Panc1 (cell line): ENCODE results near the gene RPL21. TPM values are rescaled to one million over a fixed set of nuclear protein-coding genes. Genes with fewer than 3 reads are reported as not detected.
A peak's percentile ranks its signal among the peaks of the same experiment; 100 is the strongest.

Experiments
- ATAC-seq: fragments of 200-7000 bp; cut with Tn5 transposase; 2 replicates; pipeline ENCODE4 v1.9.1; 2020; ENCODE audit warnings: mild to moderate bottlenecking, moderate library complexity
- BruUV-seq: library from RNA; stranded (reverse); fragments of 400-500 nt; replicated peaks from 2 replicates; lab custom pipeline; 2021; lab: Mats Ljungman, UMichigan
- CTCF ChIA-PET: fragments of 300-600 bp; sonication (Branson Sonifier 250); formaldehyde crosslinking; loops from one replicate; lab custom pipeline; 2022; ENCODE audit warnings: antibody characterized with exemption; lab: Charles Lee
- POLR2A ChIA-PET: fragments of 300-600 bp; sonication (Branson Sonifier 250); formaldehyde crosslinking; loops from one replicate; lab custom pipeline; 2022; ENCODE audit warnings: antibody characterized with exemption; lab: Charles Lee
- DNase-seq: peaks from one replicate; pipeline ENCODE4 v3.0.0-alpha.2; 2010; ENCODE audit warnings: low read depth, low spot score
- H3K27ac ChIP-seq: 2 replicates; pipeline ENCODE4 v1.5.1; 2011; ENCODE audit warnings: mild to moderate bottlenecking, low read length, inconsistent platforms
- H3K27me3 ChIP-seq: fragments of 200-500 bp; sonication (Bioruptor generic); 2 replicates; pipeline ENCODE4 v1.6.0; 2014; ENCODE audit warnings: low read length, inconsistent platforms; ENCODE audit not compliant: control insufficient read depth, insufficient read depth
- H3K36me3 ChIP-seq: fragments of 200-500 bp; sonication (Bioruptor generic); 2 replicates; pipeline ENCODE4 v1.5.1; 2014; ENCODE audit warnings: inconsistent platforms, mild to moderate bottlenecking, low read length, moderate library complexity; ENCODE audit not compliant: control insufficient read depth, insufficient read depth
- H3K4me1 ChIP-seq: 2 replicates; pipeline ENCODE4 v1.5.1; 2011; ENCODE audit warnings: inconsistent platforms, mild to moderate bottlenecking, low read length, moderate library complexity; ENCODE audit not compliant: control insufficient read depth, insufficient read depth
- H3K4me3 ChIP-seq, 2 experiments: 2 replicates each; pipeline ENCODE4 v1.5.1; 2011 to 2012; ENCODE audit warnings: low read depth in 2 of 2, low read length in 2 of 2, mild to moderate bottlenecking in 2 of 2, inconsistent platforms in 1 of 2, moderate library complexity in 1 of 2
- H3K9me3 ChIP-seq: fragments of 200-500 bp; sonication (Bioruptor generic); 2 replicates; pipeline ENCODE4 v1.5.1; 2014; ENCODE audit warnings: low read depth, mild to moderate bottlenecking, inconsistent platforms, low read length, moderate library complexity; ENCODE audit not compliant: control insufficient read depth, insufficient read depth
- CTCF ChIP-seq: fragments of 450-650 bp; IDR thresholded peaks from 2 replicates; pipeline ENCODE4 v1.5.1; 2017; ENCODE audit warnings: mild to moderate bottlenecking
- POLR2AphosphoS5 ChIP-seq: IDR thresholded peaks from 2 replicates; pipeline ENCODE4 v1.6.1; 2012; ENCODE audit warnings: mild to moderate bottlenecking, low read depth, low read length, moderate library complexity
- SIN3A ChIP-seq: IDR thresholded peaks from 2 replicates; pipeline ENCODE4 v1.6.1; 2012; ENCODE audit warnings: low read depth, mild to moderate bottlenecking, low read length, moderate library complexity, borderline replicate concordance; ENCODE audit not compliant: insufficient read depth
- TCF7L2 ChIP-seq: IDR thresholded peaks from 2 replicates; pipeline ENCODE4 v1.6.1; 2011; ENCODE audit warnings: mild to moderate bottlenecking, low read depth, low read length, inconsistent platforms
- in situ Hi-C: cut with HindIII; loops from 2 replicates; pipeline ENCODE4 v1.10.0; 2016; ENCODE audit warnings: low sequenced_read_pairs, low pct_unique_long_range_greater_than_20kb
- intact Hi-C: fragments of 100-400 bp; cut with micrococcal nuclease; formaldehyde crosslinking; loops from one replicate; pipeline ENCODE4 v1.10.0; 2022; ENCODE audit not compliant: unreplicated experiment
- total RNA-seq: library from RNA; stranded (reverse); gene quantifications from one replicate; pipeline ENCODE4 v1.2.1, GENCODE V29; 2021; ENCODE audit not compliant: unreplicated experiment
- TF ChIP-seq, protein P1 (sequence below), 2 experiments: IDR thresholded peaks; 2 replicates each; pipeline ENCODE4 v1.6.1; 2011 to 2012; ENCODE audit warnings: low read depth in 2 of 2, control low read depth in 1 of 2, low read length in 1 of 2, mild to moderate bottlenecking in 1 of 2, moderate library complexity in 1 of 2; ENCODE audit not compliant: insufficient read depth in 1 of 2

Gene RPL21
- total RNA-seq, 1 experiment from 2014 or later = 702 TPM

GRCh38 chr13:27250833-27251165 lies 559 bp upstream of the RPL21 start:
- no peak for ATAC-seq
- ChIA-PET CTCF (no interaction called here), POLR2A (interaction anchor here (0.9 kb wide), 1 partner anchor 69 kb away, joined by 3 read pairs; no protein-coding TSS in a partner anchor)
- TSS peak; percentile 98 for BruUV-seq
- peak overlapping the region; percentile 97 for H3K4me3 ChIP-seq
- no peak for DNase-seq
- H3K36me3 ChIP-seq = peaks cover 33% of the 10 kb centered on the region
- no peaks in the 10 kb centered on the region for H3K27me3 ChIP-seq
- no peak for TF ChIP-seq POLR2AphosphoS5
- TF ChIP-seq, protein P1, sequence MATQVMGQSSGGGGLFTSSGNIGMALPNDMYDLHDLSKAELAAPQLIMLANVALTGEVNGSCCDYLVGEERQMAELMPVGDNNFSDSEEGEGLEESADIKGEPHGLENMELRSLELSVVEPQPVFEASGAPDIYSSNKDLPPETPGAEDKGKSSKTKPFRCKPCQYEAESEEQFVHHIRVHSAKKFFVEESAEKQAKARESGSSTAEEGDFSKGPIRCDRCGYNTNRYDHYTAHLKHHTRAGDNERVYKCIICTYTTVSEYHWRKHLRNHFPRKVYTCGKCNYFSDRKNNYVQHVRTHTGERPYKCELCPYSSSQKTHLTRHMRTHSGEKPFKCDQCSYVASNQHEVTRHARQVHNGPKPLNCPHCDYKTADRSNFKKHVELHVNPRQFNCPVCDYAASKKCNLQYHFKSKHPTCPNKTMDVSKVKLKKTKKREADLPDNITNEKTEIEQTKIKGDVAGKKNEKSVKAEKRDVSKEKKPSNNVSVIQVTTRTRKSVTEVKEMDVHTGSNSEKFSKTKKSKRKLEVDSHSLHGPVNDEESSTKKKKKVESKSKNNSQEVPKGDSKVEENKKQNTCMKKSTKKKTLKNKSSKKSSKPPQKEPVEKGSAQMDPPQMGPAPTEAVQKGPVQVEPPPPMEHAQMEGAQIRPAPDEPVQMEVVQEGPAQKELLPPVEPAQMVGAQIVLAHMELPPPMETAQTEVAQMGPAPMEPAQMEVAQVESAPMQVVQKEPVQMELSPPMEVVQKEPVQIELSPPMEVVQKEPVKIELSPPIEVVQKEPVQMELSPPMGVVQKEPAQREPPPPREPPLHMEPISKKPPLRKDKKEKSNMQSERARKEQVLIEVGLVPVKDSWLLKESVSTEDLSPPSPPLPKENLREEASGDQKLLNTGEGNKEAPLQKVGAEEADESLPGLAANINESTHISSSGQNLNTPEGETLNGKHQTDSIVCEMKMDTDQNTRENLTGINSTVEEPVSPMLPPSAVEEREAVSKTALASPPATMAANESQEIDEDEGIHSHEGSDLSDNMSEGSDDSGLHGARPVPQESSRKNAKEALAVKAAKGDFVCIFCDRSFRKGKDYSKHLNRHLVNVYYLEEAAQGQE (IDR thresholded peaks at IDR 0.05; ENCODE audit: insufficient read depth in 1 of 2, low read depth in 2 of 2, low read length in 1 of 2) = no peak
- no peak for TF ChIP-seq TCF7L2
- no peak for TF ChIP-seq SIN3A
- TF ChIP-seq CTCF = no peak
- H3K27ac ChIP-seq = peak overlapping the region; percentile 98
- intact Hi-C loops (no loop called here), in situ Hi-C loops (no loop called here)
- H3K9me3 ChIP-seq = no peaks in the 10 kb centered on the region
- H3K4me1 ChIP-seq = peaks cover 16% of the 10 kb centered on the region

DNA sequence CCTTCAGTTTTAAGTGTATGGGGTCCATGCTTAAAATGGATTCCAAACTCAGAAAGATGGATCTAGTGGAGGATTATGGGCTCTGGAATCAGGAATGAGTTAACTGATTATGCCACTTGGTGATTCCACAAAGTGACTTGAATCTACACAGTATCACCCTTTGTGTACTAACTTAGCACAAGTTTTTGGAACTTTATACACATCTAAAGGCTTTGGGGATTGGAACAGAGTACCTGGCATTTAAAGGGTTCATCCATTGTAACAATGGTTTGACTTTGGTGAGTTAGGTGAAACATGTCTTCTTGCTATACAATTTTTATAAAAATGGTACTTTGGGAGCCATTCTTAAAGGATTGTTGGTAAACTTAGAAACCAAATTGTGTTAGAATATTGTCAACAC lies 1.1 kb downstream of the RPL21 start:
- no peak for TF ChIP-seq CTCF
- TF ChIP-seq TCF7L2 = no peak
- TF ChIP-seq POLR2AphosphoS5 = no peak
- TF ChIP-seq, protein P1 (IDR thresholded peaks at IDR 0.05; ENCODE audit: insufficient read depth in 1 of 2, low read depth in 2 of 2, low read length in 1 of 2) = no peak
- no peak for TF ChIP-seq SIN3A
- ChIA-PET POLR2A (no interaction called here), CTCF (no interaction called here)
- intact Hi-C loops = loop anchor here (2.0 kb wide), 1 partner anchor 84 kb away; no protein-coding TSS in a partner anchor
- ATAC-seq (no peak), DNase-seq (no peak)
- no TSS peak for BruUV-seq
- Histone ChIP-seq H3K4me1 (peaks cover 19% of the 10 kb centered on the region), H3K36me3 (peaks cover 38% of the 10 kb centered on the region), H3K27ac (peak overlapping the region; percentile 98), H3K27me3 (no peaks in the 10 kb centered on the region), H3K4me3 (peak overlapping the region; percentile 97), H3K9me3 (no peaks in the 10 kb centered on the region)
- in situ Hi-C loops = no loop called here
